K562 (cell line): ENCODE measurements around the gene MBP. TPM values are rescaled to one million over a fixed set of nuclear protein-coding genes. Genes with fewer than 3 reads are reported as not detected.

ENCODE experiments used
- ATAC-seq: fragments of 200-7000 bp; cut with Tn5 transposase; 3 replicates; pipeline ENCODE4 v1.9.1; 2020; ENCODE audit warnings: moderate library complexity
- BruUV-seq: library from RNA; stranded (reverse); fragments of 400-500 nt; replicated peaks from 2 replicates; lab custom pipeline; 2021; lab: Mats Ljungman, UMichigan
- CTCF ChIA-PET: fragments of 300-600 bp; formaldehyde crosslinking; extraction: SDS; loops from one replicate; lab custom pipeline; 2021; ENCODE audit warnings: low intra/inter-chr PET ratio; lab: Yijun Ruan, JAX
- POLR2A ChIA-PET: fragments of 300-600, 350-650 bp; sonication (Branson Sonifier 250); formaldehyde crosslinking; extraction: SDS; loops from one replicate; lab custom pipeline; 2021; ENCODE audit warnings: antibody characterized with exemption, inconsistent platforms; lab: Yijun Ruan, JAX
- DNase-seq, 4 experiments: peaks; one replicate each; pipeline versions ENCODE4 v3.0.0 to v3.0.0-alpha.2; 2011 to 2018; ENCODE audit warnings: low spot score in 3 of 4, mixed read lengths in 3 of 4; ENCODE audit errors: extremely low read depth in 1 of 4
- FAIRE-seq: peaks from 2 replicates; lab custom pipeline; 2011; peaks lifted over from hg19 to GRCh38; lab: Jason Lieb, UNC
- H2AFZ ChIP-seq: 2 replicates; pipeline ENCODE4 v1.6.0; 2011; ENCODE audit warnings: low read depth, low read length, control low read depth, inconsistent platforms
- H3K27ac ChIP-seq: fragments of 200-600 bp; 3 replicates; pipeline ENCODE4 v1.8.0; 2011; ENCODE audit warnings: low read depth, mild to moderate bottlenecking, control low read depth, inconsistent platforms, low read length, moderate library complexity, mixed read lengths; ENCODE audit errors: extremely low read depth
- H3K27me3 ChIP-seq, 2 experiments: fragments of 300-600 bp in 1 of 2; 2 replicates in 1 of 2; 3 replicates in 1 of 2; pipeline versions ENCODE4 v1.6.0 to v1.8.0; 2011; ENCODE audit warnings: inconsistent platforms in 2 of 2, low read length in 2 of 2, mild to moderate bottlenecking in 1 of 2, mixed read lengths in 1 of 2, moderate library complexity in 1 of 2; ENCODE audit not compliant: control insufficient read depth in 2 of 2, insufficient read depth in 2 of 2
- H3K36me3 ChIP-seq: fragments of 300-600 bp; 3 replicates; pipeline ENCODE4 v1.8.0; 2011; ENCODE audit warnings: mild to moderate bottlenecking, low read length, inconsistent platforms; ENCODE audit not compliant: control insufficient read depth, insufficient read depth
- H3K4me1 ChIP-seq, 2 experiments: fragments of 200-600 bp in 1 of 2; replicated peaks in 1 of 2; 2 replicates in 1 of 2; 3 replicates in 1 of 2; pipeline versions ENCODE4 v1.5.1 to v1.8.0; 2011; ENCODE audit warnings: inconsistent platforms in 2 of 2, low read length in 2 of 2, mild to moderate bottlenecking in 1 of 2, mixed read lengths in 1 of 2, moderate library complexity in 1 of 2; ENCODE audit not compliant: control insufficient read depth in 2 of 2, insufficient read depth in 2 of 2
- H3K4me2 ChIP-seq: 2 replicates; pipeline ENCODE4 v1.6.1; 2011; ENCODE audit warnings: low read length, control low read depth, inconsistent platforms, mixed read lengths; ENCODE audit not compliant: insufficient read depth
- H3K4me3 ChIP-seq: fragments of 200-600 bp; sonication (generic), shearing (Covaris generic); 2 replicates; pipeline ENCODE4 v1.5.1; 2016; ENCODE audit warnings: control low read depth, inconsistent platforms
- H3K79me2 ChIP-seq: fragments of 200-600 bp; 3 replicates; pipeline ENCODE4 v1.8.0; 2011; ENCODE audit warnings: low read length, inconsistent platforms; ENCODE audit not compliant: control insufficient read depth, insufficient read depth
- H3K9ac ChIP-seq, 2 experiments: 2 replicates each; pipeline versions ENCODE4 v1.6.0 to v1.6.1; 2011; ENCODE audit warnings: low read depth in 2 of 2, low read length in 2 of 2, control low read depth in 1 of 2, inconsistent platforms in 1 of 2, mild to moderate bottlenecking in 1 of 2, mixed read lengths in 1 of 2; ENCODE audit not compliant: insufficient read depth in 1 of 2
- H3K9me1 ChIP-seq: one replicate; pipeline ENCODE4 v1.6.0; 2011; ENCODE audit warnings: inconsistent platforms, mild to moderate bottlenecking, low read length, moderate library complexity; ENCODE audit not compliant: control insufficient read depth, insufficient read depth
- H3K9me3 ChIP-seq: replicated peaks from 2 replicates; pipeline ENCODE4 v1.5.1; 2011; ENCODE audit warnings: low read depth, low read length, inconsistent platforms; ENCODE audit not compliant: control insufficient read depth, insufficient read depth
- H4K20me1 ChIP-seq: replicated peaks from 2 replicates; pipeline ENCODE4 v1.6.1; 2011; ENCODE audit warnings: low read length, inconsistent platforms, mixed read lengths; ENCODE audit not compliant: control insufficient read depth, insufficient read depth
- HDAC6 ChIP-seq: IDR thresholded peaks from 2 replicates; pipeline ENCODE4 v1.6.1; 2012; ENCODE audit warnings: low read depth, mild to moderate bottlenecking, control low read depth, inconsistent platforms, low read length, moderate library complexity
- JUNB ChIP-seq: fragments of 450-650 bp; formaldehyde crosslinking; conservative IDR thresholded peaks from 2 replicates; pipeline ENCODE4 v1.4.0; 2020; ENCODE audit warnings: mild to moderate bottlenecking
- KAT7 ChIP-seq: sonication (generic); formaldehyde crosslinking; IDR thresholded peaks from 2 replicates; pipeline ENCODE4 v1.8.0; 2022; ENCODE audit warnings: missing genetic modification reagents, mild to moderate bottlenecking, borderline replicate concordance
- YY1 ChIP-seq, 3 experiments: IDR thresholded peaks; 2 replicates each; pipeline ENCODE4 v1.6.1; 2011; ENCODE audit warnings: low read length in 2 of 3, mild to moderate bottlenecking in 2 of 3, moderate library complexity in 2 of 3, borderline replicate concordance in 1 of 3, control low read depth in 1 of 3, low read depth in 1 of 3; ENCODE audit not compliant: insufficient read depth in 3 of 3, insufficient replicate concordance in 2 of 3, control insufficient read depth in 1 of 3, insufficient read length in 1 of 3; ENCODE audit errors: extremely low read depth in 1 of 3
- ZNF780A ChIP-seq: fragments of 250-450 bp; sonication (Bioruptor Pico); IDR thresholded peaks from 2 replicates; pipeline ENCODE4 v1.5.0; 2021; ENCODE audit warnings: mild to moderate bottlenecking
- whole genome bisulfite sequencing: fragments of 100-300 bp; shearing (Covaris generic); methylation state at CpG from one replicate; pipeline ENCODE4 v1.1.6; 2016; ENCODE audit warnings: low coverage, mixed read lengths; ENCODE audit not compliant: insufficient coverage; ENCODE audit errors: missing lambda C conversion rate; 5-methylcytosine and 5-hydroxymethylcytosine counted together
- in situ Hi-C: fragments of 300-500 bp; cut with MboI; formaldehyde crosslinking; loops from 4 replicates; pipeline ENCODE4 v1.15.0; 2018; ENCODE audit warnings: inconsistent platforms, mixed read lengths
- intact Hi-C: fragments of 100-400 bp; cut with micrococcal nuclease; formaldehyde crosslinking; loops from 2 replicates; pipeline ENCODE4 v1.14.2; 2022
- polyA plus RNA-seq, 8 experiments: library from polyadenylated mRNA; depleted of rRNA in 4 of 8; stranded (reverse) in 5 of 8; unstranded in 3 of 8; fragments of >200 nt; fragmentation: Nextera tagmentation in 2 of 8; fragmentation: Illumina TruSeq in 1 of 8; extraction: Ambion mirVana in 2 of 8; extraction: Trizol in 1 of 8; gene quantifications; 2 replicates each; pipeline versions ENCODE4 v1.2.1 to v1.2.3, GENCODE V29; 2011 to 2014; ENCODE audit warnings: inconsistent platforms in 1 of 8, missing spikeins in 1 of 8
- total RNA-seq, 7 experiments: library from RNA; depleted of rRNA in 6 of 7; stranded (reverse); fragments of >200 nt in 6 of 7; fragmentation: Illumina TruSeq in 2 of 7; extraction: Trizol in 2 of 7; gene quantifications; 2 replicates each; pipeline versions ENCODE4 v1.2.1 to v1.2.3, GENCODE V29; 2011 to 2021; ENCODE audit warnings: low replicate concordance in 1 of 7

Gene MBP
- total and polyA plus RNA-seq, 9 of the 15 experiments (the other 6 are each of a cell fraction or from before 2014, with no cell fraction given), result 0.09 TPM; not detected in 8

DNA sequence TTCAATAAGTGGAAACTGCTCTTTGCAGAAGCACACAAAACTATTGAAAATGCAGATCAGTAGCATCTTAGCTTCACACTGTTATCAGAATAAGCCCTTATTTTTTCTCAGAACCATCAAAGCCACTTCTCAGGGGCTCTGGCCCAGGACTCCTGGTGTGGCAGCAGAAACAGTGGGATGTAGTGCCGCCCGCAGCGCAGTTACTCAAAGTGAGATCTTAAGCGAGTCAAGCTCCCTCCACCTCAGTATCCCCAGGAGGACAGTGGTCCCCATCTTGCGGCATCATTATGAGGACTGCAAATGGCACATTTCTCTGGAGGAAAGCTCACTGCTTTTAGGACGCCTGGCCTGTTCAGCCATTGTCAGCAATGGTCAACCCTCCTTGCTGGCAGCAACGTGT, 60.0 kb downstream of the MBP start (continued):
- TF ChIP-seq HDAC6 (no peak), KAT7 (CRISPR knock-in tag) (no peak), YY1 (IDR thresholded peaks at IDR 0.05; ENCODE audit: borderline replicate concordance in 1 of 3, control insufficient read depth in 1 of 3, extremely low read depth in 1 of 3, insufficient read depth in 3 of 3, insufficient read length in 1 of 3, insufficient replicate concordance in 2 of 3, low read depth in 1 of 3, low read length in 2 of 3) (no peak), JUNB (CRISPR knock-in tag) (no peak)

GRCh38 chr18:77071711-77072292, 60.8 kb downstream of the MBP start:
- FAIRE-seq (no peak), DNase-seq (no peak), ATAC-seq (no peak)
- POLR2A ChIA-PET, result no interaction called here
- H3K9ac ChIP-seq, result no peak overlapping the region
- H3K79me2 ChIP-seq, result no peaks in the 10 kb centered on the region
- H2AFZ ChIP-seq, result no peak overlapping the region
- H3K27me3 ChIP-seq, result peaks cover 4 to 38% of the 10 kb centered on the region in 2 experiments; a peak in 4 of 5 replicates
- CTCF ChIA-PET, result no interaction called here
- no peaks in the 10 kb centered on the region; a peak in 1 of 5 replicates for H3K4me1 ChIP-seq
- no peak overlapping the region for H3K4me2 ChIP-seq
- H4K20me1 ChIP-seq, result no peaks in the 10 kb centered on the region
- in situ Hi-C loops (no loop called here), intact Hi-C loops (no loop called here)
- TF ChIP-seq ZNF780A, result no peak
- H3K4me3 ChIP-seq, result no peak overlapping the region
- no peak overlapping the region for H3K27ac ChIP-seq
- WGBS, result 0% methylated on average over 8 of the region's 10 CpGs
- no TSS peak for BruUV-seq
- no peaks in the 10 kb centered on the region for H3K9me3 ChIP-seq
- no peaks in the 10 kb centered on the region for H3K9me1 ChIP-seq
- no peaks in the 10 kb centered on the region for H3K36me3 ChIP-seq
